Measurements from ENCODE around the gene ARHGAP32.

Gene ARHGAP32

GRCh38 chr11:128939591-128939990 is 252.5 kb downstream of the ARHGAP32 start:
- no peak for TF ChIP-seq CTCF (IDR thresholded peaks at IDR 0.05; ENCODE audit: control insufficient read depth, insufficient read depth, low read depth, low read length, missing control alignments)
- no peak overlapping the region for H3K4me3 ChIP-seq (ENCODE audit: control insufficient read depth, low read depth, low read length)
- DNase-seq (ENCODE audit: low read depth): no peak

- TF ChIP-seq CTCF (IDR thresholded peaks at IDR 0.05; ENCODE audit: control insufficient read depth, insufficient read depth, low read depth, low read length, missing control alignments): no peak
- no peak for DNase-seq (ENCODE audit: low read depth)
Measured at GRCh38 chr11:128938156-128938885, 253.8 kb downstream of the ARHGAP32 start.

GRCh38 chr11:128937480-128937879 is 254.6 kb downstream of the ARHGAP32 start:
- no peak for TF ChIP-seq CTCF (IDR thresholded peaks at IDR 0.05; ENCODE audit: control insufficient read depth, insufficient read depth, low read depth, low read length, missing control alignments)
- no peak overlapping the region for H3K4me3 ChIP-seq (ENCODE audit: control insufficient read depth, low read depth, low read length)

More at GRCh38 chr11:128938156-128938885, 253.8 kb downstream of the ARHGAP32 start:
- no peak overlapping the region for H3K4me3 ChIP-seq (ENCODE audit: control insufficient read depth, low read depth, low read length)

GRCh38 chr11:128936606-128937251 is 255.4 kb downstream of the ARHGAP32 start:
- DNase-seq (ENCODE audit: low read depth): no peak
- no peak for TF ChIP-seq CTCF (IDR thresholded peaks at IDR 0.05; ENCODE audit: control insufficient read depth, insufficient read depth, low read depth, low read length, missing control alignments)
- H3K4me3 ChIP-seq (ENCODE audit: control insufficient read depth, low read depth, low read length): no peak overlapping the region

More at GRCh38 chr11:128937480-128937879, 254.6 kb downstream of the ARHGAP32 start:
- DNase-seq (ENCODE audit: low read depth): no peak

GRCh38 chr11:128934926-128935325 is 257.2 kb downstream of the ARHGAP32 start:
- DNase-seq (ENCODE audit: low read depth): no peak
- TF ChIP-seq CTCF (IDR thresholded peaks at IDR 0.05; ENCODE audit: control insufficient read depth, insufficient read depth, low read depth, low read length, missing control alignments): no peak
- H3K4me3 ChIP-seq (ENCODE audit: control insufficient read depth, low read depth, low read length): no peak overlapping the region

- no peak overlapping the region for H3K4me3 ChIP-seq (ENCODE audit: control insufficient read depth, low read depth, low read length)
- TF ChIP-seq CTCF (IDR thresholded peaks at IDR 0.05; ENCODE audit: control insufficient read depth, insufficient read depth, low read depth, low read length, missing control alignments): no peak
- no peak for DNase-seq (ENCODE audit: low read depth)
Measured at GRCh38 chr11:128934351-128934750, 257.8 kb downstream of the ARHGAP32 start.
